K562 (cell line): ENCODE measurements around the gene GPR78. TPM values are rescaled to one million over a fixed set of nuclear protein-coding genes. Genes with fewer than 3 reads are reported as not detected.

Experiments used
- AFF1 ChIP-seq, 2 experiments: fragments of 450-650 bp; IDR thresholded peaks; 2 replicates each; pipeline ENCODE4 v1.6.1; 2018; ENCODE audit warnings: mild to moderate bottlenecking in 2 of 2, low read depth in 1 of 2; ENCODE audit not compliant: partially characterized antibody in 2 of 2
- ARHGAP35 ChIP-seq: fragments of 450-650 bp; IDR thresholded peaks from 2 replicates; pipeline ENCODE4 v1.6.1; 2018; ENCODE audit not compliant: partially characterized antibody
- BRD9 ChIP-seq: fragments of 450-650 bp; IDR thresholded peaks from 2 replicates; pipeline ENCODE4 v1.6.1; 2018; ENCODE audit warnings: low read depth; ENCODE audit not compliant: partially characterized antibody
- CHD2 ChIP-seq: IDR thresholded peaks from 2 replicates; pipeline ENCODE4 v1.6.1; 2011; ENCODE audit warnings: low read depth, low read length
- FOXM1 ChIP-seq, 2 experiments: fragments of 450-650 bp in 1 of 2; sonication (generic) in 1 of 2; formaldehyde crosslinking in 1 of 2; IDR thresholded peaks; 2 replicates each; pipeline versions ENCODE4 v1.6.1 to v1.9.0; 2017 to 2022; ENCODE audit warnings: low read depth in 2 of 2, mild to moderate bottlenecking in 2 of 2, missing genetic modification reagents in 1 of 2, moderate library complexity in 1 of 2
- NCOA4 ChIP-seq: fragments of 450-650 bp; IDR thresholded peaks from 2 replicates; pipeline ENCODE4 v1.6.1; 2018; ENCODE audit warnings: mild to moderate bottlenecking; ENCODE audit not compliant: partially characterized antibody
- NFRKB ChIP-seq: fragments of 450-650 bp; IDR thresholded peaks from 2 replicates; pipeline ENCODE4 v1.6.1; 2016; ENCODE audit warnings: low read depth
- NR1H2 ChIP-seq: sonication (generic); formaldehyde crosslinking; IDR thresholded peaks from 2 replicates; pipeline ENCODE4 v1.4.0; 2020; ENCODE audit warnings: mild to moderate bottlenecking, missing genetic modification reagents
- POLR2H ChIP-seq: IDR thresholded peaks from 2 replicates; pipeline ENCODE4 v1.6.1; 2016; ENCODE audit warnings: missing genetic modification characterization, low read depth, mild to moderate bottlenecking, control low read depth, missing compliant biosample characterization, moderate library complexity
- STAG1 ChIP-seq: sonication (generic); formaldehyde crosslinking; IDR thresholded peaks from 2 replicates; pipeline ENCODE4 v1.5.0; 2020; ENCODE audit warnings: missing genetic modification reagents, borderline replicate concordance
- TCF15 ChIP-seq: fragments of 250-450 bp; sonication (Bioruptor Pico); IDR thresholded peaks from 2 replicates; pipeline ENCODE4 v1.8.0; 2022; ENCODE audit warnings: moderate library complexity, mild to moderate bottlenecking, inconsistent platforms
- TFAP4 ChIP-seq: sonication (generic); formaldehyde crosslinking; IDR thresholded peaks from 2 replicates; pipeline ENCODE4 v1.8.0; 2022; ENCODE audit warnings: missing genetic modification reagents, mild to moderate bottlenecking, moderate library complexity, borderline replicate concordance
- USF1 ChIP-seq: sonication (generic); formaldehyde crosslinking; IDR thresholded peaks from 2 replicates; pipeline ENCODE4 v1.9.0; 2022; ENCODE audit warnings: mild to moderate bottlenecking, missing genetic modification reagents
- ZBTB49 ChIP-seq: sonication (generic); formaldehyde crosslinking; IDR thresholded peaks from 2 replicates; pipeline ENCODE4 v1.8.0; 2022; ENCODE audit warnings: missing genetic modification reagents, mild to moderate bottlenecking, borderline replicate concordance
- ZNF12 ChIP-seq: sonication (generic); formaldehyde crosslinking; IDR thresholded peaks from 2 replicates; pipeline ENCODE4 v1.4.0; 2020; ENCODE audit warnings: mild to moderate bottlenecking, missing genetic modification reagents
- polyA plus RNA-seq, 8 experiments: library from polyadenylated mRNA; depleted of rRNA in 4 of 8; stranded (reverse) in 5 of 8; unstranded in 3 of 8; fragments of >200 nt; fragmentation: Nextera tagmentation in 2 of 8; fragmentation: Illumina TruSeq in 1 of 8; extraction: Ambion mirVana in 2 of 8; extraction: Trizol in 1 of 8; gene quantifications; 2 replicates each; pipeline versions ENCODE4 v1.2.1 to v1.2.3, GENCODE V29; 2011 to 2014; ENCODE audit warnings: inconsistent platforms in 1 of 8, missing spikeins in 1 of 8
- total RNA-seq, 7 experiments: library from RNA; depleted of rRNA in 6 of 7; stranded (reverse); fragments of >200 nt in 6 of 7; fragmentation: Illumina TruSeq in 2 of 7; extraction: Trizol in 2 of 7; gene quantifications; 2 replicates each; pipeline versions ENCODE4 v1.2.1 to v1.2.3, GENCODE V29; 2011 to 2021; ENCODE audit warnings: low replicate concordance in 1 of 7

The GPR78 gene
- total and polyA plus RNA-seq, 9 of the 15 experiments (the other 6 are each of a cell fraction or from before 2014, with no cell fraction given): 0.04 to 0.13 (median 0.07) TPM; not detected in 4

GRCh38 chr4:8594097-8595038, 14.2 kb downstream of the GPR78 start (continued):
- TF ChIP-seq TFAP4: peak; percentile 35; the same call in 1 of the 2 replicates
- TF ChIP-seq NFRKB: no peak
- no peak for TF ChIP-seq ARHGAP35
- TF ChIP-seq USF1 (CRISPR knock-in tag): no peak
- no peak for TF ChIP-seq TCF15 (CRISPR knock-in tag)
- no peak for TF ChIP-seq ZNF12
- peak; percentile 29; the same call in 1 of the 2 replicates for TF ChIP-seq FOXM1 (IDR thresholded peaks at IDR 0.05; ENCODE audit: low read depth)
- no peak for TF ChIP-seq FOXM1 (CRISPR knock-in tag; IDR thresholded peaks at IDR 0.05; ENCODE audit: low read depth)
- TF ChIP-seq ZBTB49 (CRISPR knock-in tag): no peak
- peak; percentile 46; the same call in 1 of the 2 replicates for TF ChIP-seq STAG1
- TF ChIP-seq NR1H2 (CRISPR knock-in tag): no peak
- no peak for TF ChIP-seq CHD2
- peak in 1 of 2 experiments; percentile 32 for TF ChIP-seq AFF1 (IDR thresholded peaks at IDR 0.05; ENCODE audit: low read depth in 1 of 2, partially characterized antibody in 2 of 2)
- no peak for TF ChIP-seq POLR2H (tag)
- no peak for TF ChIP-seq NCOA4
- peak; percentile 59 for TF ChIP-seq BRD9
